Measurements from ENCODE around the gene AGBL3.

Gene AGBL3

GRCh38 chr7:135075716-135076115 lies 89.4 kb downstream of the AGBL3 start:
- no peak for TF ChIP-seq CTCF (conservative IDR thresholded peaks at IDR 0.05; ENCODE audit: low read length)
- no peak overlapping the region for H3K4me3 ChIP-seq (ENCODE audit: low read length)
- DNase-seq (ENCODE audit: low read depth): no peak

GRCh38 chr7:135076882-135077281 lies 90.6 kb downstream of the AGBL3 start:
- no peak for TF ChIP-seq CTCF (conservative IDR thresholded peaks at IDR 0.05; ENCODE audit: low read length)
- no peak for DNase-seq (ENCODE audit: low read depth)
- H3K4me3 ChIP-seq (ENCODE audit: low read length): no peak overlapping the region

GRCh38 chr7:135077642-135078041 lies 91.3 kb downstream of the AGBL3 start:
- TF ChIP-seq CTCF (conservative IDR thresholded peaks at IDR 0.05; ENCODE audit: low read length): no peak
- H3K4me3 ChIP-seq (ENCODE audit: low read length): no peak overlapping the region
- no peak for DNase-seq (ENCODE audit: low read depth)

- no peak for DNase-seq (ENCODE audit: low read depth)
- no peak for TF ChIP-seq CTCF (conservative IDR thresholded peaks at IDR 0.05; ENCODE audit: low read length)
- no peak overlapping the region for H3K4me3 ChIP-seq (ENCODE audit: low read length)
These were observed 91.7 kb downstream of the AGBL3 start for GRCh38 chr7:135078051-135078450.

GRCh38 chr7:135079068-135079467 lies 92.8 kb downstream of the AGBL3 start:
- no peak for TF ChIP-seq CTCF (conservative IDR thresholded peaks at IDR 0.05; ENCODE audit: low read length)
- no peak for DNase-seq (ENCODE audit: low read depth)
- no peak overlapping the region for H3K4me3 ChIP-seq (ENCODE audit: low read length)

GRCh38 chr7:135083005-135083404 lies 96.7 kb downstream of the AGBL3 start:
- H3K4me3 ChIP-seq (ENCODE audit: low read length): no peak overlapping the region
- no peak for TF ChIP-seq CTCF (conservative IDR thresholded peaks at IDR 0.05; ENCODE audit: low read length)
- no peak for DNase-seq (ENCODE audit: low read depth)

- no peak for DNase-seq (ENCODE audit: low read depth)
- no peak for TF ChIP-seq CTCF (conservative IDR thresholded peaks at IDR 0.05; ENCODE audit: low read length)
- no peak overlapping the region for H3K4me3 ChIP-seq (ENCODE audit: low read length)
These were observed 102.3 kb downstream of the AGBL3 start for GRCh38 chr7:135088566-135088965.

Measured in AG10803 (cell line).